Tongue (tissue), 2 donors: ENCODE results near the gene ASPRV1. TPM values are rescaled to one million over a fixed set of nuclear protein-coding genes. Genes with fewer than 3 reads are reported as not detected.
A peak's percentile ranks its signal among the peaks of the same experiment; 100 is the strongest.
"Not testable (repeated sequence)": the region's sequence is repeated elsewhere in the genome, so short reads cannot be mapped to it uniquely, and the experiment has no call there.

Experiments
- DNase-seq: peaks from one replicate; pipeline ENCODE4 v3.0.0-alpha.2; 2015
- total RNA-seq: library from RNA; depleted of rRNA; stranded (reverse); fragments of >200 nt; gene quantifications from one replicate; pipeline ENCODE4 v1.2.3, GENCODE V29; 2014

ASPRV1 gene
- total RNA-seq, 1 donor from 2014 or later, result 0.62 TPM

DNA sequence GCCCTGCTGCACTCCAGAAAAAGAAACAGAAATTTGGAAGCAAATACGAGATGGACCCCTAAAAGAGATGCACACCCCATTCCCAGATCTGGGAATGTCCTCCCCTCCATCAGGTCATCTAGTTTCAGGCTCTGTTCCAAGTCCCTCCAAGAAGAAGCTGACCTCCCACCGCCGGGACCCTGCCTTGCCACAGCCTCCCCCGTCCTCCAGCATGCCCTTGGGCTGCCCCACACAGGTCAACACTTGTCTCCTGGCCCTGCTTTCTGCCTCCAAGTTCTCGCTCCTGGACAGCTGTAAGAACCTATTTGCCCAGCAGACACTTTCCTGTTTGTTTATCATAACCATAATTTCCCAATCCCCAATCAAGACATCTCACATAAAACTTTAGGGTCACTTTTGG, 2.0 kb downstream of the ASPRV1 start:
- no peak for DNase-seq

DNA sequence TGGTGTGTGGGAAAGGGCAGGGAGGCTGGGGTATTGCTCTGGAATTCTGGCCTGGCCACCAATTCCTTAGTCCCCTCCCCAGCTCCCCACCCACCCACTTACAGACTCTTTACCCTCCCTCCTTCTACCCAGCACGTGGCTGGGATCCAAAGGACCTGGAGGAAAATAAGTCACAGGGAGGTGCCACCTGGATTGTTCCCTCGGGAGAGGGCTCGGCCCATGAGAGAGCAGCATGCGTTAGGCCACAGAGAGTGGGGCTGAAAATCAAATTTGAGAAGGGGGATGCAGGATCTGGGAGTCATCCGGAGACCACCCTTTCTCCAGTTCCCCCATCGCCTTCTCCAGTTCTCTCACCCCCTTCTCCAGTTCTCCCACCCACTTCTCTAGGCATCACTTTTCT, 3.0 kb downstream of the ASPRV1 start:
- no peak for DNase-seq

DNA sequence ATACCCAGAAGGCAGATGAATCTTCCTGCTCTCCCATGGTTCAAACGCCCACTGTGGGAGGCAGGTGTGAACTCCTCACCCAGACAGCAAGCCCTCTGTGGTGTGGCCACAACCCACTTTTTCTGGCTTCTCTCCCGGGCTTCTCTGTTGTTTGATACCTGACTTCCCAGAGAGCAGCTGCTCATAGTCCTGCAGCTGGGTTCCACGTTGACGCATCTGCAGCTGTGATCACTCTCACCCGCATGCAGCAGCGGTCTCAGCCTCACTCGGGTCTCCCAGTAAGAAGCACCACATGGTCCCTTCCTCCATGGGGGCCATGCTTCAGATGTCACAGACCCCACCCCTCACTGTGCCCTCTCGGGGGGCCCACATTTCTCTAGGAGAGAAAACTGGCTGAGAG, 3.5 kb downstream of the ASPRV1 start:
- DNase-seq, result peak; percentile 57

DNA sequence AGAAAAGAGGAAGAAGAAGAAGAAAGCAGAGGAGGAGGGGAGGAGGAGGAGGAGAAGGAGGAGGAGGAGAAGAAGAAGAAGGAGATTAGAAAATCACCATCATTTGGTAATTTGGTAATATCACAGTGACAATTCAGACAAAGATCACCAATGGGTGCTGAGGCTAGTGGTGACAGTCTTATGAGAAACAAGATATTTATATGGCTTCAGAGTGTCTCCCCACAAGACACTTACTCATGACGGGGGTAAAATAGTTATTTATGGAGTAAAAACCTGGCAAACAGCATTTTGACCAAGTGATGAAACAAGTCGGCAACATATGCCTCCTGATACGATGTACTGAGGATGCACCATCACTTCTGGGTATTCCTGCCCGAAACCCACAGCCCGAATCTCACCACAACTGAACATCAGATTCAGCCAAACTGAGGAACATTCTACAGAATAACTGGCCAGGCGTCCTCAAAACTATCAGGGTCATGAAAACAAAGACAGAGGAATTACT, 4.9 kb downstream of the ASPRV1 start:
- DNase-seq, result no peak

DNA sequence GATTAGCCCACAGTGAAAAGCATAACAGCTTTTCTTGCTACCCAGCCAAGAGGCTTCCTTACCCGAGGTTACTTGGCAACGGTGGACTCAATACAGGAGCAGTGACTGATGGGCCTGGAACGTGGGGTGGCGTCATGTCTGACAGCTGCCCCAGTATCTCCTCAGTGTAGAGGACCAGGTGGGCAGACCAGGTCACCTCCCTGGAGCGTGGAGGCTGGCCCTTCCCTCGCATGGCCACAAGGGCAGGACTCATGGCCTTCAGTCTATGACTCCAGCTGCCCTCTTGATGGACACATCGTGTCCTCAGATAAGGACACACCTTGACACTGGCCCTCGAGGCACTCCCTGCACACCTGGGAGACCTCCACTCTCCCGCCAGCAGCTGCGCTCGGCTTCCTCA, 6.4 kb downstream of the ASPRV1 start:
- no peak for DNase-seq

DNA sequence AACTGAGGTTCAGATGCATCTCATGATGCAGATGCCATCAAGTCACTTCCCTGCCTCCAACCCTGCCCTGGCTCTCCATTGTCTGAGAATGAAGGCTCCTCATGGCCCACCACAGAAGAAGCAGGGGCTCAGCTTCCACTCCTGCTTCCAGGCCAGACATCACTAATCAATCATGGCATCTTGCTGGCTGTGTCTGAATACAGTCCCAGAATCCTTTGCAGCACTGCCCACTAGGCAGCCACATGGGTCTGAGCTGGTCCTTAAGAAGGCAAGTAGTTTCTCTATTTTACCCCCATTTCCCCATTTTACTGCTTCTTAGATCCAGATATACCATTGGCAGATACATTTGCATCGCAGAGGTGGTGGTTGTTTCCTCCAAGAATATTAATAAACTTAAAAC, 7.3 kb downstream of the ASPRV1 start:
- DNase-seq, result no peak

DNA sequence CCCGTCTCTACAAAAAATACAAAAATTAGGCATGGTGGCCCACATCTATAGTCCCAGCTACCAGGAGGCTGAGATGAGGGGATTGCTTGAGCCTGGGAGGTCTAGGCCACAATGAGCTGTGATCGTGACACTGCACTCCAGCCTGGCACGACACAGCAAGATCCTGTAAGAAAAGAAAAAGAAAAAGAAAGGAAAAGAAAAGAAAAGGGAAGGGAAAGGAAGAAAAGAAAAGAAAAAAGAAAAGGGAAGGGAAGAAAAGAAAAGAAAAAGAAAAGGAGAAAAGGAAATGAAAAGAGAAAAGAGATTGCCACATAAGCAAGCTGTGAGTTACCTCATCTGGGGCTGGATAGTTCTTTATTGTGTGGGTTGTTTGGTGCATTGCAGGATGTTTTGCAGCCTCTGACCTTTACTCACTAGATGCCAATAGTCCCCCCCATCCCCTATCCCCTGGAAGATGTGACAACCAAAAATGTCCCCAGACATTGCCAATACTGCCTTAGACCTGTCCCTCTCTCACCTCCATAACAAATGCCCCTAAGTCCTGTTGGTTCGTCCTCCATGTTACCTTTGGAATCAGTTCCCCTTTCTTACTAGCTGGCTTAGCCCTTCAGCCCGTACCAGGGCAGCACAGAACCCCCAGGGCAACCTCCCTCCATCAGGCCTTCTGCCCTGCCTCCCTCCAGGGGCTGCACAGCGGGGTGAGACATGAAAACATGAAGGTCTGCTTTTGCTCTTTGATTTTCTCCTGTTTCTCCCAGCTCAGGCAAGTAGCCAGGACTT, 8.9 kb downstream of the ASPRV1 start:
- no peak for DNase-seq

DNA sequence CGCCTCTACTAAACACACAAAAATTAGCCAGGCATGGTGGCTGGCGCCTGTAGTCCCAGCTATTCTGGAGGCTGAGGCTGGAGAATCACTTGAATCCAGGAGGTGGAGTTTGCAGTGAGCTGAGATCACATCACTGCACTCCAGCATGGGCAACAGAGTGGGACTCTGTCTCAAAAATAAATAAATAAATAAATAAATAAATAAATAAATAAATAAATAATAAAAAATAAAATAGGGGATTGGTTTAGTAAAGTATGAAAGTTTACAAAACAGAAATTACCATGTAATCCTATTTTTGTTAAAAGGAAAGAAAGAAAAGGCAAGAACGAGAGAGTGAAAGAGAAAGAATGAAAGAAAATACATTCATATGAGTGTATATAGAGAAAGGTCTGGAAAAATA, 10.8 kb downstream of the ASPRV1 start:
- DNase-seq, result not testable (repeated sequence)

DNA sequence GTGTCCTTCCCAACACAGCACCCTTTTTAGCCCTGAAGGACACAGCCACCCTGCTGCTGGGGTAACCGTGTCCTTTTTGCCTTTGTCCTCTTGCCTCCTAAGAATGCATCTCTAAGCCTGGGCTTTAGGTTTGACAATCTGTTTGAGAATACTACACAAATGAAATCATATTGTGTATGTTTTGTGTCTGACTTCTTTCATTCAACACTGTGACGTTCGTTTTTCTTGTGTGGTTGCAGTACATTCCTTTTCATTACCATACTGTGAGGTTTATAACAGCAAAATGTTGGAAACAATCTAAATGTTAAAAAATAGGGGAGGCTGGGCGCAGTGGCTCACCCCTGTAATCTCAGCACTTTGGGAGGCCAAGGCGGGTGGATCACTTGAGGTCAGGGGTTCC, 11.2 kb downstream of the ASPRV1 start:
- DNase-seq, result no peak

DNA sequence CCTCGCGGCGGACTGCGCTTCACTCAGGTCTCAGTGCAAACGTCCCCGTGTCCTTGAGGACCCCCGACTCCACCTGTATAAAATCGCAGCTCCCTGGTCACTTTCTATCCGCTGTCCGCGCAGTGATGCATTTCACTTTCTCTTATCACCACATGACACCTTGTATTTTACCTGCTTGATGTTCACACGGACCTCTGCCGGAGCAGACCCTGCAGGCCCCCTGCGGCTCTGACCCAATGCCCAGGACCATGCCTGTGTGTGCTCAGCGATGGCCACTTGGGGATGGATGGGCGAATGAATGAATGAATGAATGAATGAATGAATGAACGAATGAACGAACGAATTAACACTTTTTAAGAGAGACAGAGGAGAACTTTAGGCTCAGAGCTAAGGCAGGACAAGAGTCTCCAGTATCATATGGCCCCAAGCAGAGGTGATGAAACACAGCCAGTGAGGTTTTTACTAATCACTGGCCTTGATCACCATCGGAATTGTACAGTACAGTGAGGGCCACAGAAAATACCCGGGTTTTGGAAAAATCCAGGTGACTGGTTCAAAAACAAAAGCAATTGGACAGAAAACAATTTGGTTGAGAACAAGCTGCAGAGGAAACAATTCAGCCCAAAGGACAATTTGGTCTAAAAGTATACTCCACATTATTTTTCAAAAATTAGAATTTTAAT, 12.3 kb downstream of the ASPRV1 start:
- DNase-seq, result no peak

DNA sequence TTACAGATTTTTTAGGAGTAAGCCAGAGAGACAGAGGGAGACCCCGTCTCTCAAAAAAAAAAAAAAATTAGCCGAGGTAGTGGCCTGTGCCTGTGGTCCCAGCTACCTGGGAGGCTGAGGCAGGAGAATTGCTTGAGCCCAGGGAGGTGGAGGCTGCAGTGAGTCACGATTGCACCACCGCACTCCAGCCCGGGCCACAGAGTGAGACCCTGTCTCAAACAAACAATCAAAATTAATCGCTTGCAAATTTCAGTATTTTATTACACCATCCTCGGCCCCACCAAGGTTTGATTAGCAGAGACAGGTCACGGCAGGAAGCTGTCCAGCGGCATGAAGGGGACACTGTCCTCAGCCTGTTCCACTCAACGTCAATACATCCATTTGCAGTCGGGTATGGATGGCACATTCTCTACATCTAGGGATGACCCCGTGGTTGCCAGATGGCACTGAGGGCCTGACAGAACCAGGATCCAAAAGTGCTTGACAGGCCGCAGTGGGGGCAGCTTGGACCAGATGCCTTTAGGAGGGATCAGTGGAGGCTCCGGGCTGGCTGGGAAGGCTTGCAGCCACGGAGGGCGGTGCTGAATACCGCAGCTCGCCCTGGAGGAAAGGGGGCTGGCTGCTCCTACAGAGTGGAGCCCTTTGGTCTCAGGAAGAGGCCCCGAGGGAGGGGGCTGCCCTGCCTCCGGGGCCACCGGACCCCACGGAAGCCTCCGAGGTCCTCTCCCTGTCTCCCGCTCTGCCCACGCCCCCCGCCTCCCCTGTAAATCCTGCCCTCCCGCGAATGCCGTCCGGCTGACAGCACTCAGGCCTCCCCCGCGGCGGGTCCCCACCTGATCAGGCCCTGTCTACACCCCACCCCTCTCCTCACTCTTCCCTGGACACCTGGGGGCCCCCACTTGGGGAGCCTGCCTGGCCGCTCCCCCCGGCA, 13.1 kb downstream of the ASPRV1 start:
- DNase-seq, result peak; percentile 5

DNA sequence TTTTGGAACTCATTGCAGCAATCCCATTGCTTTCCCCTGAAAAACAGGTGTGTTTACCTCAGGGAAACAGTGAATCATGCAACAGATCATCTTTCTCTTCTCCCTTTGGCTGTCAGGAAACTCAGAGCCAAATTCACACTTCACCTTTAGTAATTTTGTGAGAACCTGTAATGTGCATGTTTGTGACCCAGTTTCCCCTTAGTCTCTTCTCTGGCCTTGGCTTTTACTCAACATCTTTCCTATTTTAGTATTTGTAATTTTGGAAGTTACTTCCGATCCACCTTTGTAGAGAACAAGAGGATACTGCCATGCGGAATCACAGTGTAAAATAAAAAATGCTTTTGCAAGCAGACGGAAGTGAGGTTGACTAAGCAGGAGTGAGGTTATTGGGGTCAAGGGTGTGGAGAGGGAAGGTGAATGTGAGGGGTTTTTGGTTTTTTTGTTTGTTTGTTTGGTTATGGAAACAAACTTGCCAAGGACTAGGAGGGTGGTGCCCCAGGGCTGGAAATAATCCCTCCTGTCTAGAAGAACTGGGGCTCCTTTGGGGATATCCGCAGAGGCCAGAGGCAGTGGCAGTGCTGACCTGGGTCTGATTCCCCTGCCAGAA, 14.0 kb downstream of the ASPRV1 start:
- DNase-seq, result no peak

DNA sequence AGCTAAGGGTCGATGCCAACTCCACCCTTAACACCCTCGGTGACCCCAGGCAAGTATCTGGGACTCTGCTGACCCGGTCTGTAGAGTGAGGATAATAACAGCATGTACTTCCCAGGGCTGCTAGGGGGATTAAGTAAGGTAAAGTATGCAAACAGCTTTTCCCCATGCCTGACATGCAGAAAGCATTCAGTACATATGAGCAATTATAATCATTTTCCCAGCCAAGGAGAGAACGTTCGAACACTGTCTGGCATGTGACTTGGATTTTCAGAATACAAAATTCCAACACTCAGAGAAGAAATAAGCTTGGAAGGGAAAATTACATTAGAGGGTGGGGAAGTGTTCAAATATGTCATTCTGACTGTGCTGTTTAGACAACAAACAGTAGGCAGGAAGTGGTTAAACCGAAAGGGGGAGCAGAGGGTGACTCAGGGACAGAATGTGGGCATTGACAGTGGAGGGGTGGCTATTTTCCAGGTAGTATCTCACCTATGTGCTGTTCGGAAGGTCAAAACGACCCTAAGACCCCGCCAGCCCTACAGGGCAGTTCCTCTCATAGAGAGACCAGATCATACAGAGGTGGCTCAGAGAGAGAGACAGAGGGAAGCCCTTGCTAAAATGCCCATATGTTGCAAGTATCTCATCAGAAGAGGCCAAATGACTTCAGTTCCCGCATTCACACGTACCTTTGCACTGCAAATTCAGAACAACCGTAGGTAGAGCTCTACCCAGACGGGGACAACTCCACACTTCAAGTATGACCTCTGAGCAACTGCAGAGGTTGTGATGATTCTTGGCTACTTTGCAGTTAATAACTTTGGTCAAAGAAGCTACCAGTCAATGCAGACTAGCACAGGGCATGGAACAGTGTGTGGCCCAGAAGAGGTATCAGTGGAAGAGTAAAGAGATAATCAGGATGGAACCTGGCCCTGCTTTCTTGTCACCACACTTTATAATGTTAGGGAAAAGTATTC, 14.8 kb downstream of the ASPRV1 start:
- DNase-seq, result peak; percentile 26

DNA sequence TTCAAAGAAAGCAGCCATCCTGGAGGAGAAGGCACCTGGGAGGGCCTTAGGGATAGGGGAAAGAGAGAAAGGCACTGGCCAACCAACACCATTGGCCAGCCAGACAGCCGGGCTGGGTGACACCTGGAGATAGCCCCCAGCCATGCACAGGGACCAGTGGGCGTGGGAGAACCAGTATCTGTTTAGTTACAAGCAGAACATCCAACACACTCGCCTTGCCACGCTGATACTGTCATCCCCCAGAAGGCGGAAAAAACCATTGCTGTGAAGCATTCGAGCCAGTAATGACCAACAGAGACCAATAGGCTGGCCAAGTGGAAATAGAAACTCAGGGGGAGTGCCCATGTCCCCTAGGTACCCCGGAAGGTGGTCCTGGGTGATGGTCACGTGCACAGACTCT, 15.5 kb downstream of the ASPRV1 start:
- DNase-seq, result no peak

DNA sequence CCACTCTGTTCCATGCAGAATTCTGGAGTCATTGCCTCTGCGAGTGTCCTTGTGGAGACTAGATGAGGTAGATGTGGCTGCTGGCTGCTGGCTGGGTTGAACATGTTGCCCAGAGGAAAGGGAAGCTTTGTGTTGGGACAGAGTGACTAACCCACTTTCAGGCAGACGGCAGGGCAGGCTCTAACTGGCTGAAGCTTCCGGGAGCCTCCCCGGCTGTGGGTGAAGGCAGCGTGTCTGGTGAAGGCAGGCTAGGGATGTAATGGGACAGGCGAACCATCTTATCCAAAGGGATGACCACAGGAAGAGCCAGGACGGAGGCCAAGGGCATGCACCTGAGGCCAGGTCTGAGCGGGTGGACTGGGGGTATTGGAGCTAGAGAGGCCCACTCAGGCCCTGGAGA, 16.0 kb downstream of the ASPRV1 start:
- DNase-seq, result no peak

DNA sequence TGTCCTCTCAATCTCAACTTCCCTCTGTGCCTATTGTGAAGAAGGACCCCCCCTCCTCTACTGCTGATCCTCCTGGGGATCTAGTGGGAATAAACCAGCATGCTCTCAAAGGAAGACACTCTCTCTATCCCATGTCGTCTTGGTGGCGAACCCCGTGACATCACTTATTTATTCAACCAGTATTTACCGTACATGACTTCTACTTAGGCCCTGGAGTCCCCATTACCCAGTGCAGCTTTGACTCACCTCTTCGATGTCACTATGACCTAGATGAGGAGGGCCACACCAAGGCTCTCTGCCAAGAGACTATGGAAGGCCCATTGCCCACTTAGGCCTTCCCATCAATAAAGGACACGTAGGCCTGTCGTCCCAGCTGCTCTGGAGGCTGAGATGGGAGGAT, 16.7 kb downstream of the ASPRV1 start:
- DNase-seq, result no peak

DNA sequence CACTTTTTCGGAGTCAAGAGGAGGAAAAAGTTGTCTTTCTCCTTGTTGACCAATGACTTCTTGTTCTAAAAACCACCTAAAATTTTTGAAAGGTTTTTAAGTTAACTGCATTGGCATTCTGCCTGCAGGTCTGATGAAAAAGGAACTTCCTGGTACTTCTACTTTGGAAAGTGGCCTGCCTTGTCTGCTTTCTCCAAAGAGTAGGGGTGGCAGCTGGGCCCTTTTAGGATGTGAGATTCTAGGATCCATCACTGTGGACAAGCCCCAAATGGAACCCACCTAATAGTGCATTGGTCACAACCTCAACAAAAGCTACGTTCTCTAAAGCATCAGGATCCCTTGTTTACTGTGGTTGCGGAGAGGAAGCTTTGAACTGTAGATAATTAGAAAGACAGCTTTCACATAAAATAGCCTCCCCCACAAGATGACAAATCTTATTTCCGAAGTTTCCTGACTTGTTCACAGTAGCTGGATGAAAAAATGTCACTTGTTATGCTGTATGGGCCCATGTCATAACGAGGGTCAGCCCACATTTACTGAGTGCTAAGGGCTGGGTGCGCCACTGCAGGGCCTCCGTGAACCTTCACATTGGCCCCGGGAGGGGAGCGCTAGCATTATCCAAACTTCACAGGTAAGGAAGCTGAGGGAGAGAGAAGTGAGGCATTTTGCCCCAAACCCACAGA, 17.4 kb downstream of the ASPRV1 start:
- DNase-seq, result no peak

DNA sequence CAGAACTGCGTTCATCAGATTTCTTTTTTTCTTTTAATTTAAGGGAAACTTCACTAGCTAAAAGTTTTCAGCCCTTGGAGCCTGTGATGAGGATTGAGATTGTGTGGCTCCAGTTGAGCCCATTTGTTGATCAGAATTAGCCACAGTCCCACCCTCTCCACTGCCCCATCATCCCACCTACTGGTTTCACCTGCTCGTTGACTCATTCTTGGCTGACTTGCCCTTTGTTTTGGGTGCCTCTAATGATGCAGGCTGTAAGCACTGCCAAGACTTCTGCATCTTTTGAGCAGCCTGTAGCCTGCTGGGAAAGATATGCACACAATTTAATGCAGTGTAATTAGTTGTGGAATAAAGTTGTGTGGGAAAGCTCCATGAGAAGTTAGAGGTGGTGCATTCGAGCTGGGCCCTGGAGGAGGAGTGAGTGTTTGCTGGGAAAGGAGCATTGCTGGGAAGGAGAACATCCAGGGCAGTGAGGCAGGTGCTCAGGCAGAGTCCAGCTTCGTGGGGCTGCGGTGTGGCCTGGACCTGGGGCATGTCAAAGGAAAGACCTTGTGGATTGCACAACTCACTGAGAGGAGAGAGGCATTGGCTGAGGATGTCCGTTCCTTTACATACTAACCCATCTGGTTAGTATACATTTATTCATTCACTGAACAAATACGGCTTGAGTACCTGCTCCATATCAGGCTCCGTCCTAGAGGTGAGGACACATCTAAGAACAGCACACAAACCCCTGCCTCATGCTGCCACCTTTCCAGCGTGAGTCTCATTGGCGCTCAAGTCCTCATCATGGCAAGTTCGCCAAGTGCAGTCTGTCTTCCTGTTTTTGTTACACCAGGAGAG, 18.2 kb downstream of the ASPRV1 start:
- DNase-seq, result no peak

DNA sequence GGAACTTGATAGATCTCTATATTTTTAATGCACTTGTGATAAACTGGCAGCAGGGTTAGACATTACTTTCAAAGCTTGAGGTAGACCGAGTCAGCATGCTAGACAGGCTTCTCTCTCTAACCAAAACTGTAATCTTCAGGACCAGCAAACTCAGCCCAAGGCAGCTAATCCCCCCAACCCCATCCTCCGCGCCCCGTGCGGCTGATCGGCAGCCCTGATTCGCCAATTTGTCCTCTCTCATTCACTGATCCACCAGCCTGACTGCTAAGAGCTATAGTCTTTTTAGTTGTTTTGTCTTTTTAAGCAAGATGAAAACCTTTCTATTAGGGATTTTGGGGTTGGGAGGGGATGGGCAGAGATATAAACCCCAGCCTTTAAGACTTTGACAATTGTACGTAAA, 20.7 kb downstream of the ASPRV1 start:
- DNase-seq, result no peak
